Thymus (tissue), 11 donors: ENCODE results near the gene LOXL3. TPM values are rescaled to one million over a fixed set of nuclear protein-coding genes. Genes with fewer than 3 reads are reported as not detected.

ENCODE experiments used
- DNase-seq, 9 donors: peaks; one replicate each; pipeline ENCODE4 v3.0.0-alpha.2; 2013; ENCODE audit warnings: low spot score in 9 of 9, low read depth in 6 of 9, missing footprints in 1 of 9
- H3K27ac ChIP-seq, 2 donors: one replicate each; pipeline ENCODE4 v1.5.1; 2013; ENCODE audit warnings: control low read depth in 1 of 2, low read depth in 1 of 2, low read length in 1 of 2, mild to moderate bottlenecking in 1 of 2, moderate library complexity in 1 of 2
- H3K27me3 ChIP-seq, 2 donors: one replicate each; pipeline ENCODE4 v1.5.1; 2013; ENCODE audit warnings: low read length in 1 of 2; ENCODE audit not compliant: control insufficient read depth in 2 of 2, insufficient read depth in 1 of 2
- H3K36me3 ChIP-seq, 2 donors: one replicate each; pipeline ENCODE4 v1.5.1; 2013; ENCODE audit warnings: low read length in 1 of 2, mild to moderate bottlenecking in 1 of 2, moderate library complexity in 1 of 2; ENCODE audit not compliant: control insufficient read depth in 2 of 2, insufficient read depth in 2 of 2
- H3K4me1 ChIP-seq, 2 donors: one replicate each; pipeline ENCODE4 v1.5.1; 2013; ENCODE audit warnings: low read length in 2 of 2; ENCODE audit not compliant: control insufficient read depth in 2 of 2, insufficient read depth in 2 of 2
- H3K4me3 ChIP-seq, 2 donors: one replicate each; pipeline ENCODE4 v1.5.1; 2013; ENCODE audit warnings: low read length in 2 of 2, control low read depth in 1 of 2, mild to moderate bottlenecking in 1 of 2
- H3K9me3 ChIP-seq, 2 donors: one replicate each; pipeline ENCODE4 v1.5.1; 2013; ENCODE audit warnings: low read length in 1 of 2, mild to moderate bottlenecking in 1 of 2; ENCODE audit not compliant: control insufficient read depth in 2 of 2, insufficient read depth in 1 of 2
- WGBS: extraction: QIAGEN DNeasy Blood & Tissue Kit; methylation state at CpG from one replicate; pipeline ENCODE4 v1.1.7; 2013; 5-methylcytosine and 5-hydroxymethylcytosine counted together
- polyA plus RNA-seq: library from polyadenylated mRNA; stranded (reverse); fragments of 200-250 nt; gene quantifications from one replicate; pipeline ENCODE4 v1.2.3, GENCODE V29; 2013
- total RNA-seq: library from RNA; stranded (reverse); fragments of 120-200 nt; gene quantifications from one replicate; pipeline ENCODE4 v1.2.4, GENCODE V29; 2013
- donor health status: healthy.

Gene LOXL3
- total and polyA plus RNA-seq, 2 donors = 1.4 to 1.6 TPM

DNA sequence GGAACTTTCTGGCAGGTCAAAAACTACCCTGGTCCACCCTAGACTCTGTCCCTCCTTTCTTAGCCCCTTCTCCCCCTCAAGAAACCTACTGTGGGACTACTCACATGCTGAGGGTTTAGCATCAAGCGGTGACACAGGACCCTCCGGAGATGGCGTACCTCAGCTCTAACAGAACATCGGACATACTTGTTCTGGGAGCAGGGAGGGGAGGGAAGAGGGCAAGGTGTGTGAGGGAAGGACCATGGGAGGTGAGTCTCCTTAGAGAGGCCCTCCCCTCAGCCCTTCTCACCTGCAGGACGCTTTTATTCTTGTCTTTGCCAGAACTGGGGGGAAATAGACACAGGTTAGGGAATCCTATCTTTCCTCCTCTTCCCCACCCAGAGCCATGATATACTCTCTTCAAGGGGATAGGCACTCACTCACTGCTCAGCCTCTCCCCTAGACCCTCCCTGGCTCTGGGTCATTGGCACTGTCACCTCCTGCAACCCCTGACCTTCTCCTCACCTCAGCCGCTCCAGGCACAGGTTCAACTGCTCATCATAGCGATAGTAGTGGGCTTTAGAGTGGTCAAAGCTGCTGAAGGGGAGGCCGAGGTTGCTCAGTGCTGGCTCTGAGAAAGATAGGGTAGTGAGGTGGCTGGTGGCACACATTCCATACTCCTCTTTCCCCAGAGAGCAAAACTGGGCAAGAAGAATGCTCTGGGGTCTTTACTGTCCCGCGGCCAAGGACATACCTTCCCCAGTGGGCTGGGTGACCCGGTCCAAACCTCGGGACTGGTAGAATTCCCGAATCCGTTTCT, 48.1 kb downstream of the LOXL3 start:
- WGBS = over 99% methylated on average over 14 of the region's 14 CpGs
- H3K36me3 ChIP-seq = peaks cover 13 to 15% of the 10 kb centered on the region in 2 donors
- H3K27me3 ChIP-seq = peaks cover 65 to 83% of the 10 kb centered on the region in 2 donors
- no peak for DNase-seq
- peaks cover 21 to 41% of the 10 kb centered on the region in 2 donors for H3K4me1 ChIP-seq
- no peak overlapping the region for H3K4me3 ChIP-seq
- H3K9me3 ChIP-seq = peaks cover 0 to 2% of the 10 kb centered on the region in 2 donors
- no peak overlapping the region for H3K27ac ChIP-seq

DNA sequence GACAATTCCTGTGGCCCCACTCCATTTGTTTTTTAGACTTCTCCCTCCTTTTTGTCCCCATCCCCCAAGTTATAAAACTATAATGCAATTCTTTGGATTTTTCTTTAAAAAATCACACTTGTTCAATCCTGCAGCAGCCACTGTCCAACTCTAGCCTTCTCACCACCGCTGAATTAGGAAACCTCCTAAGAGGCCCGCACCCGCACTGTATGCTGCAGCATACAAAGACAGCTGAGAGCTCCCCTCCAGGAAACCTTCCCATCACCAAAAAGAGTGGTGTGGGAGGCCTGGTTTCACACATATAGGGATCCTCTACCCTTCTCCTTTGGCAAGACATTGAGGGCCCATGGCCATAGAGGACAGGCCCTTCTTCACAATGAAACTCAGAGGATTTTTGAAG, 49.2 kb downstream of the LOXL3 start:
- peaks cover 66 to 83% of the 10 kb centered on the region in 2 donors for H3K27me3 ChIP-seq

GRCh38 chr2:74503506-74504475, 50.0 kb downstream of the LOXL3 start:
- peaks cover 21 to 53% of the 10 kb centered on the region in 2 donors for H3K4me1 ChIP-seq
- WGBS = 61% methylated on average over 45 of the region's 45 CpGs
- no peak overlapping the region for H3K27ac ChIP-seq
- H3K27me3 ChIP-seq = peaks cover 67 to 84% of the 10 kb centered on the region in 2 donors
- H3K4me3 ChIP-seq = peak overlapping the region; percentile 19 to 39
- no peak for DNase-seq
- peaks cover 2 to 6% of the 10 kb centered on the region in 2 donors for H3K9me3 ChIP-seq
- H3K36me3 ChIP-seq = peaks cover 13 to 15% of the 10 kb centered on the region in 2 donors

More for the DNA sequence above, 49.2 kb downstream of the LOXL3 start:
- Histone ChIP-seq H3K27ac (no peak overlapping the region), H3K4me1 (peaks cover 21 to 45% of the 10 kb centered on the region in 2 donors), H3K36me3 (peaks cover 13 to 15% of the 10 kb centered on the region in 2 donors), H3K4me3 (no peak overlapping the region), H3K9me3 (peaks cover 0 to 2% of the 10 kb centered on the region in 2 donors)
- 98% methylated on average over 3 of the region's 3 CpGs for WGBS
- DNase-seq = no peak

DNA sequence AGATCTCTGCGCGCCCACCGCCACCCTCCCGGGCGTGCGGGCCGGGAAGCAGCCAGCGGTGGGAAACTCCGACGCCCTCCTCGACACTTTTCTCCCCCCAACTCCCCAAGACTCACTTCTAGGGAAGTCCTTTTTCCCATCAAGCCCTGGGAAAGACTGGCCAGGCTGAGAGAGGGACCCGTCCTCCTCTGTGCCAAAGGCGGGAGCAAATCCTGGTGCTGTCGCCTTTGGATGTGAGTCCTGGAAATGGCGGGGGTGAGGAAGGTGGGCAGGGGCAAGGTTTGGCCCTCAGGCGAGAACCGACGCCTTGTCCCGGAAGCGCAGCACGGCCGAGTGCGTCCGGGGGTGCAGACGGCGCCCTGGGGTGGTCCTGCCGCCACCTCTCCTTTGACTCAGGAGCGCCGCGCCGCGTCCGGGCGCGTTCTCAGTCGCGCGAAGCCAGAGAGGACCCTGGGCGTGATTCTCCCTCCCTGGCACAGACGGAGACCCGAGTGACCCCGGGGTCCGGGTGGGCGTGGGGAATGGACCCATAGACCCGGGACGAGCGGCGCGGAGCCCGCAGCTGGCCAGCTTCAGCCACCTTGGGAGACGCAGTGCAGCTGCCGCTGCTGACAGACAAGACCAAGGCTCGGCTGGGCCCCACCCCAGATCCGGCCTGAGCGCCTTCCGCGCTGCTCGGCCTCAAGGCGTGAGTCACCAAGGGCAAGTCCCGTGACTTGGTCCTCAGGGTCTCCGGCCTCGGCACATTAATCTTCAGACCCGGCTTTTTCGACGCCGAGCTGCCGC, 50.8 kb downstream of the LOXL3 start:
- H3K9me3 ChIP-seq = peaks cover 2 to 8% of the 10 kb centered on the region in 2 donors
- H3K36me3 ChIP-seq = peaks cover 13 to 15% of the 10 kb centered on the region in 2 donors
- H3K4me1 ChIP-seq = peaks cover 26 to 56% of the 10 kb centered on the region in 2 donors
- WGBS = 2% methylated on average over 67 of the region's 67 CpGs
- peak overlapping the region; percentile 19 to 39 for H3K4me3 ChIP-seq
- DNase-seq = no peak
- H3K27me3 ChIP-seq = peaks cover 76 to 84% of the 10 kb centered on the region in 2 donors
- no peak overlapping the region for H3K27ac ChIP-seq

GRCh38 chr2:74502147-74502719, 51.5 kb downstream of the LOXL3 start:
- peaks cover 83 to 89% of the 10 kb centered on the region in 2 donors for H3K27me3 ChIP-seq
- peaks cover 28 to 60% of the 10 kb centered on the region in 2 donors for H3K4me1 ChIP-seq
- peaks cover 2 to 12% of the 10 kb centered on the region in 2 donors for H3K9me3 ChIP-seq
- H3K27ac ChIP-seq = no peak overlapping the region
- H3K4me3 ChIP-seq = peak overlapping the region; percentile 19 to 39
- 12% methylated on average over 32 of the region's 32 CpGs for WGBS
- DNase-seq = no peak
- H3K36me3 ChIP-seq = peaks cover 13 to 15% of the 10 kb centered on the region in 2 donors

DNA sequence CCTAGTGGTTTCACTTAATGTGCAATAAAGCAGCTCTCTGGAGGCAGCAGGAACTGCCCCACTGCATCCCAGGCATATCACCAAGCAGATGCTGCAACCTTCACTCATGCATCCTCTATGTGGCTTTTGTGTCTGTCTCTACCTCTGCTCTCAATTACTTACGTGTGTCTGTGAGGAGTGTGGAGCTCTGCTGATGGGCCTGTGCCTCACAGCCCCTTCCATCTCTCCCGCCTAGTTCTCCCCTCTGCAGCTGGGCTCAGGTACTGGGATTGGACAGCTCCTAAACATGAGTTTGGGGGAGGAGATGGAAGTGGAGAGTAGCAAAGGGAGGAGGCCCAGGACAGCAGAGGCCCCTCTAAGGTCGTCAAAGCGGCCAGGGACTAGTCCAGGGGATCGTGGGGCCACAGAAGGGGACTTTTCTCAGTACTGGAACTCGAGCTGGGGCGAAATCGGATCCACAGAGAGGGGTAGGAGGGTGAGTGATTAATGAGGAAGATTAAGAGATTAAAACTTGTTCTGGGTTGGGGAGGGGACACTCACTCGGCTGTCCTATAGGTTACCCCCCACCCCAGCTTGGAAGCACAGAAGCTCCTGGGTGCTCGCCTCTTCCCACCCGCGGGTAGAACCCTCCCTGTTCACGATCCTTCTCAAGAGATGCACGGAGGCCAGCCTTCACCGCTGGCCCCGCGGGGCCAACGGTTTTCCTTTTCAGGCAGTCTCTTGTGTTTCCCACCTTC, 52.2 kb downstream of the LOXL3 start:
- WGBS = 77% methylated on average over 18 of the region's 18 CpGs
- H3K4me1 ChIP-seq = peaks cover 21 to 54% of the 10 kb centered on the region in 2 donors
- H3K27me3 ChIP-seq = peaks cover 89 to 97% of the 10 kb centered on the region in 2 donors
- H3K36me3 ChIP-seq = peaks cover 13 to 15% of the 10 kb centered on the region in 2 donors
- H3K9me3 ChIP-seq = peaks cover 2 to 12% of the 10 kb centered on the region in 2 donors
- no peak overlapping the region for H3K4me3 ChIP-seq
- no peak for DNase-seq
- peak overlapping the region in 1 of 2 donors; percentile 8 for H3K27ac ChIP-seq

DNA sequence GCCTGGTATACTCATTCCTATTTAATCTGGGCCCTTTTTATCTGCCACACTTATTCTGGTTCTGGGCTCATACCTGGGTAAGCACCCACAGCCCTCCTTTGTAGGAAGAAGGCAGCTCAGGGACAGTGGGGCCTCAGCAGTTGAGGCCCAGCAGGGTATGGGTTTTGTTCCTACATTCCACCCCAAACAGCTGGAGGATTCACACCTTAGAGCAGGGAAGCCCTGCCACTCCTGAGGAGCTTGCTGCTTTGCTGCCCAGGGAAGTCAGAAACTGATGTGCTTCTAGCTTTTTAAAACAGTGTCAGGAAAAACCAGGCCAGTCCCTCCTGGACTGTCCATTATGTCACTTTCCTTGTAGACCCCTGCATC, 53.2 kb downstream of the LOXL3 start:
- Histone ChIP-seq H3K27me3 (peaks cover 93 to 98% of the 10 kb centered on the region in 2 donors), H3K9me3 (peaks cover 2 to 12% of the 10 kb centered on the region in 2 donors), H3K36me3 (peaks cover 7 to 10% of the 10 kb centered on the region in 2 donors), H3K4me1 (peaks cover 20 to 48% of the 10 kb centered on the region in 2 donors), H3K4me3 (no peak overlapping the region), H3K27ac (no peak overlapping the region)
- DNase-seq = no peak
